ENCODE measurements around the gene KCNQ1OT1.

The KCNQ1OT1 gene

DNA sequence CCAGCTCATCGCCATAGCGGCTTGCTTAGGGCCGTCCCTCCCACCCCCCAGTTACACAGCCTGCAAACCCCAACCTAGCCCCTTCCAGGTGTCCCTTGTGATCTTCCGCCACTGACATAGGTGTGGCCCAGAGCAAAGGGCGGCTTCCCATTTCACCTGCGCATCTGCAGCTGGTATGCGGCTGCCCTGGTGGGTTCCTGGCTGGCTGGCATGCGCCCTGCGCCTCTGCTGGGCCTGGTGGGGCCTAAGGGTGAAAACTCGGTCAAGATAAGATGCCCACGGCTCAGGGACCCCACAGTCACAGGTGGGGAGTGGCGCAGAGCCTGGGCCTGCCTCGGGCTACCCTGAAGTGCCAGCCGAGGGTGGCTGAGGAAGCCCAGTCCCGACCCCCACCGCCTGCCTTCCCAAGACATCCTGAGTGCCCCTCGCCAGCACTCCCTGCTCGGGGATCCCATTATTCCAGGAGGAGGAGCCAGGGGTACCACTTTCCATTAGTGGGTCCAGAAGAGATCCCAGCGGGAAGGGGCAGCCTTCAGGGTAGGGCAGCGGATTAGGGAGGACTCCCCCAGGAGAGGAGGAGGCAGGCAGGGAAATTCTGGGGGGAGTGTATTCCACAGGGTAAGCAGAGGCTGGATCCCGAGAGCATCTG, 36.9 kb upstream of the KCNQ1OT1 start:
- no peak overlapping the region for H3K27ac ChIP-seq (ENCODE audit: insufficient read depth, low read depth, low read length, poor library complexity, severe bottlenecking)
- H3K36me3 ChIP-seq (ENCODE audit: control insufficient read depth, insufficient read depth, low read length) = no peaks in the 10 kb centered on the region
- no peak overlapping the region for H3K4me3 ChIP-seq (ENCODE audit: insufficient read depth, low read depth, low read length)
- H3K9me3 ChIP-seq (ENCODE audit: control insufficient read depth, low read length) = no peaks in the 10 kb centered on the region
- H3K27me3 ChIP-seq (ENCODE audit: control insufficient read depth, insufficient read depth, low read length, poor library complexity, severe bottlenecking) = no peaks in the 10 kb centered on the region
- peaks cover 25% of the 10 kb centered on the region for H3K4me1 ChIP-seq (ENCODE audit: control insufficient read depth, insufficient read depth, low read length)
- WGBS, 2 experiments = 94 to 95% methylated on average over 21 of the region's 21 CpGs

DNA sequence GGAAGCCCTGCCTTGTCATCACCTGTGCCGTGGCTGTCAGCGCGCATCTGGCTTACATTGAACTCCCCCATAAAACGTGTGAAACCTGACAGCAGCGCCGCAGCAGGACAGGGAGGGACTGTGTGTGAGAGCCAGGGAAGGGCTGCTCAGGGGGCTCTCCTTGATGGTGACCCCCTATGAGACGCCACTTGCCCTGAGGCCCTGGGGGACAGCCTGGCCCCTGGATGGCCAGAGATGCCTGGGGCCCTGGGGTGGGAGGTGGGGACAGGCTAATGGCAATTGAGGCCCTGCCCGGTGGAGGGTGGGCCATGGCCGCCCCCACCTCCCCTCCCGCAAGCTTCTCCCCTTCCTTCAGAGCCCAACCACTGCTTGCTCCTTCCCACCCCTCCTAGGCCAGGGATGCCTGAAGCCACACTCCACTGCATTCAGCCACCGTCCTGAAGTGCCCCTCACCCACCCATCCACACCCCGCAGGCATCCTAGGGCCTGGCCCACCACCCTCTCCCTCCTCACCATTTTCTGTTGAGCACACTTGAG, 35.3 kb upstream of the KCNQ1OT1 start:
- H3K27me3 ChIP-seq (ENCODE audit: control insufficient read depth, insufficient read depth, low read length, poor library complexity, severe bottlenecking) = peaks cover 5% of the 10 kb centered on the region
- 91 to 93% methylated on average over 12 of the region's 12 CpGs for WGBS, 2 experiments
- H3K4me3 ChIP-seq (ENCODE audit: insufficient read depth, low read depth, low read length) = no peak overlapping the region
- no peak overlapping the region for H3K27ac ChIP-seq (ENCODE audit: insufficient read depth, low read depth, low read length, poor library complexity, severe bottlenecking)
- peaks cover 25% of the 10 kb centered on the region for H3K4me1 ChIP-seq (ENCODE audit: control insufficient read depth, insufficient read depth, low read length)
- no peaks in the 10 kb centered on the region for H3K9me3 ChIP-seq (ENCODE audit: control insufficient read depth, low read length)
- no peaks in the 10 kb centered on the region for H3K36me3 ChIP-seq (ENCODE audit: control insufficient read depth, insufficient read depth, low read length)

DNA sequence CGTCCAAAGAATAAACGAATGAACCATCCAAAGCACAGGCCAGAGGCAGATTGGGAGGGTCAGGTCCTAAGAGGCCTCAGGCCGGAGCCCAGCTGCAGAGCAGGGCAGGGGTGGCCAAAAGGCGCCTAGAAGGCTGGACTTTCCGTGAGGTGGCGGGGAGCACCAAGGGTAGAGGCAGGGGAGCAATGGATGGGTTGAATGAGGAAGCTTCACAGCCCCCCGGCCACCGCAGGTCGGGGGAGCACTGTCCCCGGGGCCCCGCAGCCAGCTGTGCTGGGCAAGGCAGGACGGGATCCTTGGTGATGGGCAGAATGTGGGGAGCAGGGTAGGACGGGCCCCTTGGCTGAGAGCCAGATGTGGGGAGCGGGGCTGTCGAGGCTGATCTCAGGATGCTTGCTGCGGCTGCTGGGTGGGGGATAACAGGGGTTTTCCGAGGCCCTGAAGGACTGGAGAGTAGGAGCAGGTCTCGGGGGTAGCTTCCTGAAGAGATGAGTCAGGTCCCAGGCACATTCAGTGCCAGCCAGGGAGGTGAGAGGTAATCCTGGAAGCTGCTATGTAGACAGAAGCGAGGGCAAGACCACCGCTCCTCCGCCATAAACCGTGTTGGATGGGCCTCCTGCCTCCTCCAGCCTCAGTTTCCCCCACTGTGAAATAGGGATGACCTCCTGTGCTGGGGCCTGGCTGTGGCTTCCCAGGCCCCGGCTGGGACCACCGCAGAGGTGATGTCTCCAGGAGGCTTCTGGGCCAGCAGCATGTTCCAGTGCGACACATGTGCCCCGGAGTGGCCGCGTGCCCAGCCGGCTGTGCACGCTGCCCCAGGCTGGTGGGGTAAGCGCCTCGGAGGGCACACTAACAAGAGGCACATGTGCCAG, 34.6 kb upstream of the KCNQ1OT1 start:
- Histone ChIP-seq H3K36me3 (ENCODE audit: control insufficient read depth, insufficient read depth, low read length) (no peaks in the 10 kb centered on the region), H3K27me3 (ENCODE audit: control insufficient read depth, insufficient read depth, low read length, poor library complexity, severe bottlenecking) (peaks cover 12% of the 10 kb centered on the region), H3K9me3 (ENCODE audit: control insufficient read depth, low read length) (no peaks in the 10 kb centered on the region), H3K4me1 (ENCODE audit: control insufficient read depth, insufficient read depth, low read length) (peaks cover 29% of the 10 kb centered on the region), H3K27ac (ENCODE audit: insufficient read depth, low read depth, low read length, poor library complexity, severe bottlenecking) (no peak overlapping the region), H3K4me3 (ENCODE audit: insufficient read depth, low read depth, low read length) (no peak overlapping the region)
- WGBS, 2 experiments = 94% methylated on average over 32 of the region's 32 CpGs

DNA sequence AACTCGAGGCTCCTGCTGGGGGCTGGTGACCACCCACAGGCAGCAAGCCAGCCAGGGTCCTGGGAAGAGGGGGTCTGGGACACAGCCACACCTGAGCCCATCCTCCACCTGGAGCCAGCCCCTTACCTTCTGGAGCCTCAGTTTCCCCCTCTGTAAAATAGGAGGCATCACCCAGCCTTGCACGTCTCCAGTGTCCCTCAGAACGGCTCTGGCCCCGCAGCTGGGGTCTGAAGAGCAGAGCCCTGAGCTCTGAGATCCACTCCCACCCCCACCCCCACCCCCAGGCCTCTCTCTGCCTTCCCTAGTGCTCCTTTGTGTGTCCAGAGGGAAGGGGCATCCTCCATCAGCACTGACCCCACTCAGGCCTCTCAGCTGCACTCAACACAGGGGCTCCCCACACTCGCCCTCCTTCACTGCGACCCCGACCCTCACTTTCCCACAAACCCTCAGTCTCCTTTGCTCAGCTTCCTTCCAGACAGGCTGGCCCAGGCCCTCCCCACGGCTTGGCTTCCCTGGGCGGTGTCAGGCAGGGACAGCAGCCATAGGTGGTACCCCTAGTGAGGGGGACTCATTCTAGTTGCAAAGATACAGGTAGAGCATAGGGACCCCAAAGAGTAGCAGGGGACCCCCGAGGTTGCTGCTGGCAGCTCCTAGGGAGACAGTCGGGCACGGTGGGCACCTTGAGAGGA, 33.3 kb upstream of the KCNQ1OT1 start:
- WGBS, 2 experiments = 87 to 93% methylated on average over 12 of the region's 12 CpGs
- H3K36me3 ChIP-seq (ENCODE audit: control insufficient read depth, insufficient read depth, low read length) = no peaks in the 10 kb centered on the region
- H3K4me3 ChIP-seq (ENCODE audit: insufficient read depth, low read depth, low read length) = no peak overlapping the region
- H3K27ac ChIP-seq (ENCODE audit: insufficient read depth, low read depth, low read length, poor library complexity, severe bottlenecking) = no peak overlapping the region
- H3K9me3 ChIP-seq (ENCODE audit: control insufficient read depth, low read length) = no peaks in the 10 kb centered on the region
- H3K27me3 ChIP-seq (ENCODE audit: control insufficient read depth, insufficient read depth, low read length, poor library complexity, severe bottlenecking) = peaks cover 16% of the 10 kb centered on the region
- peaks cover 29% of the 10 kb centered on the region for H3K4me1 ChIP-seq (ENCODE audit: control insufficient read depth, insufficient read depth, low read length)

DNA sequence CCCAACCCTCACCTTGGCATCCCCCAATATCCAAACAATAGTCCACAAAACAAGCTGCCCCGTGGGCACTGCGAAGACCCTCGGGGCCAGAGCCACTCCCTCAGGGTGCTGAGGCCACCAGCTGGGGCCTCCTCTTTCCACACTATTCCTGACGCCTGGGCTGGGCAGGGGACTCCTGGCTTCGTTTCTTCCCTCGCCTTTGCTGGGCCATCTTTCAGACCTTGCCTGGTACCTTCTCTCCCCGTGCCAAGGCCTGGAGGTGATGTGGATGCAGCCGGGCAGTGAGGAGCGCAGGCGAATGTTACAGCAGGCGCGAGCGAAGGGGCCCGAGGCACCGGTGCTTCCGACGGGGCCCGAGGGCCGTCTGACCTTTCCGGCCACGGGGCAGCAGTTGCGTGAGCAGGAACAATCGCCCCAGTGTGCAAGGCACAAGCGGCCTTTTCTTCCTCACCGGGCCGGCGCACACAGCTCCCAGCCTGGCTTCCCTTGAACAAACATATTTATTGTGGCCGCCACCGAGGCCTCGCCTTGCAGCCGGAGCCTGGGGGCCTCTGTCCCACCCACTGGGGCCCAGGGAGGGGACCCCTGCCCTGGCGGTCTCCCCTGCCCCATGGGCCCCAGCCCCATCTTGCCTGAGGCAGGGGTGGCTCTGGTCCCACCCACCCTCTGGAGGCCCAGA, 32.6 kb upstream of the KCNQ1OT1 start:
- WGBS, 2 experiments = 93 to 94% methylated on average over 32 of the region's 32 CpGs
- H3K4me3 ChIP-seq (ENCODE audit: insufficient read depth, low read depth, low read length) = no peak overlapping the region
- no peak overlapping the region for H3K27ac ChIP-seq (ENCODE audit: insufficient read depth, low read depth, low read length, poor library complexity, severe bottlenecking)
- no peaks in the 10 kb centered on the region for H3K36me3 ChIP-seq (ENCODE audit: control insufficient read depth, insufficient read depth, low read length)
- peaks cover 24% of the 10 kb centered on the region for H3K4me1 ChIP-seq (ENCODE audit: control insufficient read depth, insufficient read depth, low read length)
- H3K27me3 ChIP-seq (ENCODE audit: control insufficient read depth, insufficient read depth, low read length, poor library complexity, severe bottlenecking) = peaks cover 21% of the 10 kb centered on the region
- H3K9me3 ChIP-seq (ENCODE audit: control insufficient read depth, low read length) = no peaks in the 10 kb centered on the region

DNA sequence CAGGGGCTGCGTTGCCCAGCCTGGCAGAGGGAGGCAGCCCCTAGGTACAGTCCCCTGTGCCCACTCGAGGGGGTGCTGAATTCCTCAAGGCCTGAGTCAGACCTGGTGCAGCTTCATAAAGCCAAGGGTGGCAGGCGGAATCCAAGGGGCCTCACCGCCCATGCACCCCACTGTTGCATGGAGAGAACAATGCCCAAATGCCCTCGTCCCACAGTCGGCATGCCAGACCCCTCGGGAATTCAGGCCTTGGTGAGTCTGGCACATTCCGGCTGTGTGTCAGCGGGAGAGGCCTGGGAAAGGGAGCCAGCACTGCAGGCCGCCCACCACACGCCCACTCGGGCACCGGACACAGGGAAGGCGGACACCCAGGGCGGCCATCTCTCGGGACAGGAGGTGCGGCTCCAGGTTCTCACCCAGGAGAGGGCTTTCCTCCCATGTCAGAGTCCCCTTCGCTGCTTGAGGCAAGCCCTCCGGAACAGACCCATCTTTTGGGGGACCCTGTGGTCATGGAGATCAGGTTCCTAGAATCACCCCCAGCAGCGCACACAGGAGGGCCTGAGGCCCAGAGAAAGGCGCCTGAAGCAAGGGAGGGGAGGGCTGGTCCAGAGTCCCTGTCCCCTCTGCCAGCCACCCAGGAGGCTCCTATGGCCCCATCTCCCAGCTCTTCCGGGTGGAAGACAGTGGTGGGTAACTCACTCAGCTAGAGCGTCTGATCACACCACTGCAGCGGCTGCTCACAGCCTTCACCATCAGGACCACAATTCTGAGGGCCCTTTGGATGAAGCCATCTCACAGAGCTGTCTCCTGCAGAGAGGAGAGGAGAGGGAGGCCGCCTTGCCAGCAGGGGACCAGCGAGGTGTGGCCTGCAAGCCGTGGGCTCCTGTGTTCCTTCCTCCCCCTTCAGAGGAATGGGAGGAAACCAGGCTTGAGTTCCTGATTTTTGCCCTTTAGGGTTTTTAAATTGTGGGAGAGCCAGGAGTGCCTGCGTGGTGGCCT, 31.6 kb upstream of the KCNQ1OT1 start:
- Histone ChIP-seq H3K9me3 (ENCODE audit: control insufficient read depth, low read length) (no peaks in the 10 kb centered on the region), H3K4me1 (ENCODE audit: control insufficient read depth, insufficient read depth, low read length) (peaks cover 24% of the 10 kb centered on the region), H3K36me3 (ENCODE audit: control insufficient read depth, insufficient read depth, low read length) (no peaks in the 10 kb centered on the region), H3K4me3 (ENCODE audit: insufficient read depth, low read depth, low read length) (no peak overlapping the region), H3K27me3 (ENCODE audit: control insufficient read depth, insufficient read depth, low read length, poor library complexity, severe bottlenecking) (peaks cover 26% of the 10 kb centered on the region), H3K27ac (ENCODE audit: insufficient read depth, low read depth, low read length, poor library complexity, severe bottlenecking) (no peak overlapping the region)
- WGBS, 2 experiments = 85 to 86% methylated on average over 28 of the region's 28 CpGs

DNA sequence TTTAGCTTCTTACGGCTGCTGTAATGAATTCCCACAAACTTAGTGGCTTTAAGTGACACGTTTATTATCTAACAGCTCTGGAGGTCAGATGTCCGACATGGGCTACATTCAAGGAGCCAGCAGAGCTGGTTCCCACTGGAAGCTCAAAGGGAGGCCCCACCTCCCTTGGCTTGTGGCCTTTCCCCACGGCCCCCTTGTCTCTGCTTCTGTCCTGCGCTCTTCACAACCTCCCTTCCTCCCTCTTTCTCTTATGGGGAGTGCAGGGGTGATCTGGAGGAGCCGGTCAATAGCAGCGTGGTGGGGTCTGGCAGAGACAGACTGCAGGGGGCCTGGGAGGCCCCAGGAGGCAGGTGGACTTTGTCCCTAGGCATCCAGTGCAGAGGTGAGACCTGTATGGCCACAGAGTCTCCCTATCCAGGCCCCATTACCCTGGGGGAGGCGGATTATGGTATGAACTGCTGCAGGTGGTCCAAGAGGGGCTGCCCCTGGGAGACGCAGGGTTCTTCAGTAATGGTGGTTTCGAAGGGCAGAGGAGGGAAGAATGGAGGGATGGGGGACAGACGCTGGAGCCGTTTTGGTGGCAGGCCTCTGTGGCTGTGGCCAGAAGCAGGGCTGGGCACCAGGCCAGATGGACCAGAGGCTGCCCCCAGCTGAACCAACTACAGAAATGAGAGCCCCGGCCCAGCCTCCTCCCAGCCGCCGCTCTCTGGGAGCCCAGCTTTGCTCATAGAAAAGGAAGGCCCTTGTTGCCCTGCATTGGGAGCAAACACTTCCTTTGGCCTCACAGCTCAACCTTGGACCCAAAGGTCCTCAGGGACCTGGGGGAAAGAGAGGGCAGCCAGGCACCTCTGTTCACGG, 30.7 kb upstream of the KCNQ1OT1 start:
- Histone ChIP-seq H3K9me3 (ENCODE audit: control insufficient read depth, low read length) (no peaks in the 10 kb centered on the region), H3K36me3 (ENCODE audit: control insufficient read depth, insufficient read depth, low read length) (no peaks in the 10 kb centered on the region), H3K27ac (ENCODE audit: insufficient read depth, low read depth, low read length, poor library complexity, severe bottlenecking) (no peak overlapping the region), H3K27me3 (ENCODE audit: control insufficient read depth, insufficient read depth, low read length, poor library complexity, severe bottlenecking) (peaks cover 30% of the 10 kb centered on the region), H3K4me3 (ENCODE audit: insufficient read depth, low read depth, low read length) (no peak overlapping the region), H3K4me1 (ENCODE audit: control insufficient read depth, insufficient read depth, low read length) (peaks cover 24% of the 10 kb centered on the region)
- 88% methylated on average over 16 of the region's 16 CpGs for WGBS, 2 experiments

DNA sequence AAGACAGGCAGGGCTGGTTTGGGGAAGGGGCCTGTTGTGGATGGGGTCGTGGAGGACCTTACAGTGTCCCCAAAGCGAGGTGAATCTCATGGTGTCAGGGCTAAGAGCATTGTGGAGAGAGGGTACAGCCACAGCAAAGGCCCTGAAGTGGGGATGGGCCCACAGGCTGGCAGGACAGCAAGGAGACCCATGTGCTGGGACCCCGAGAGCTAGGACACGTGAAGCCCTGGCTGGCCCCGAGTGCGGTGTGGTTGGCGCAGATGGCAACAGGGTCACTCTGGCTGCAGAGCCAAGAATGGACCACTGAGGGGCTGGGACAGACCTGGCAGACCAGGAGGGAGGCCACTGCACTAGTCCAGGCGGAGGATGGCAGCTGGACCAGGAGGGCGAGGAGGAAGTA, 30.0 kb upstream of the KCNQ1OT1 start:
- 94 to 96% methylated on average over 9 of the region's 9 CpGs for WGBS, 2 experiments
- H3K27ac ChIP-seq (ENCODE audit: insufficient read depth, low read depth, low read length, poor library complexity, severe bottlenecking) = no peak overlapping the region
- peaks cover 37% of the 10 kb centered on the region for H3K27me3 ChIP-seq (ENCODE audit: control insufficient read depth, insufficient read depth, low read length, poor library complexity, severe bottlenecking)
- H3K4me1 ChIP-seq (ENCODE audit: control insufficient read depth, insufficient read depth, low read length) = peaks cover 24% of the 10 kb centered on the region
- H3K36me3 ChIP-seq (ENCODE audit: control insufficient read depth, insufficient read depth, low read length) = no peaks in the 10 kb centered on the region
- no peaks in the 10 kb centered on the region for H3K9me3 ChIP-seq (ENCODE audit: control insufficient read depth, low read length)
- no peak overlapping the region for H3K4me3 ChIP-seq (ENCODE audit: insufficient read depth, low read depth, low read length)

Data from ectodermal cell (in vitro differentiated cells).